NCI-H2081 treated with DMSO at 0.1 percent for 48 hours (cell line): Measurements from ENCODE around the gene CD6.

Experiments
- DNase-seq: peaks from one replicate; lab custom pipeline; 2025; lab: John Stamatoyannopoulos, UW

Gene CD6

DNA sequence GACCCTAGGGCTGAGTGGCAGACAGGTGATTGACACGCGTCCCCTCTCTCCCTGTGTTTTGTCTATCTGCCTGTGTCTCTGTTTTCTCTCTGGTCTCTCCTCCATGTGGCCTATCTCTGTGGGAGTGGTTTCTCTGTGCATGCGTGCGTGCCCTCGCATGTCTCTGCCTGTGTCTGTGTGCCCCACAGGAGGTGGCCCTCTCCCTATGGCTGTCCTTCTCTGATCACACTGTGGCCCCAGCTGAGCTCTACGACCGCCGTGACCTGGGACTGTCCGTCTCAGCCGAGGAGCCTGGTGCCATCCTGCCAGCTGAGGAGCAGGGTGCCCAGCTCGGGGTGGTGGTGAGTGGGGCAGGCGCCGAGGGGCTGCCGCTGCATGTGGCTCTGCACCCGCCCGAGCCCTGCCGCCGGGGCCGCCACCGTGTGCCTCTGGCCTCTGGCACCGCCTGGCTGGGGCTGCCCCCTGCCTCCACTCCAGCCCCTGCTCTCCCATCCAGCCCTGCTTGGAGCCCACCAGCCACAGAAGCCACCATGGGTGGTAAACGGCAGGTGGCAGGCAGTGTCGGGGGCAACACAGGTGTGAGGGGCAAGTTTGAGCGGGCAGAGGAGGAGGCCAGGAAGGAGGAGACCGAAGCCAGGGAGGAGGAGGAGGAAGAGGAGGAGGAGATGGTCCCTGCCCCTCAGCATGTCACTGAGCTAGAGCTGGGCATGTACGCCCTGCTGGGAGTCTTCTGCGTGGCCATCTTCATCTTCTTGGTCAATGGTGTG is 35.6 kb upstream of the CD6 start:
- no peak for DNase-seq

GRCh38 chr11:60936467-60937143 is 34.9 kb upstream of the CD6 start:
- DNase-seq = no peak

- DNase-seq = no peak
Measured at GRCh38 chr11:60937144-60937527, 34.3 kb upstream of the CD6 start.

GRCh38 chr11:60937811-60938210 is 33.7 kb upstream of the CD6 start:
- no peak for DNase-seq

DNA sequence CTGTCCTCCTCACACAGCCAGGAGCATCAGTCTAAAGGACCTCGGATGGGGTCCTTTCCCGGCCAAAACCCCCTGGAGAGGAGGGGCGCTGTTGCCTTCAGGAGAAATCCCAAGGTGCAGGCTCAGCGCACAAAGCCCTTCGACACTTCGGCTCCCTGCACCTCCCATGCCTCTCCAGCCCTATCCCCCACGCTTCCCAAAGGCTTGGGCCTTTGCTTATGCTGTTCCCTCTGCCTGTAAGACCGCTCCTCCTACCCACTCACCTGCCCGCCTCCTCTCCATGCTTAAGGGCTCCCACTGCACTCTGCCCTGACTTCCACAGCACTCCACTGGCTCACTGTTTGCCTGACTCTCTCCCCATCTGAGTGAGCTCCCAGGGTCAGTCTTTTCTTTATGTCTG is 33.0 kb upstream of the CD6 start:
- DNase-seq = no peak

- no peak for DNase-seq
Measured at GRCh38 chr11:60939301-60939700, 32.2 kb upstream of the CD6 start.

DNA sequence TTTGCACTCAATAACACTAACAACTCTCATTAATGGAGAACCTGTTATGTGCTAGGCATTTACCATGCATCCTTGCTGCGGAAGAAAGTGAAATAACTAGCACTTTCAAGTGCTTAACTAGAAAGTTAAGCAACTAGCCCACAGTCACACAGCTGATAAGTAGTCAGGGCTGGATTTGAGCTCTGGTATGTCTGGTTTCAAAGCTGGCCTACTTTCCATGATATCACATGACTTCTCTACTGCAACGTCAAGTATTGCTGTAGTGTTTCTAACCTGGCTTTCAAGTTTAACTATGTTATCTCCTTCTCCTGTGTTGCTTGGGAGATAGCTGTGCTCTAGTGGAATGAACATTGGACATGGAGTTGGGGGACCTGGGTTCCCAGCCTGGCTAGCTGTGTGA is 31.6 kb upstream of the CD6 start:
- no peak for DNase-seq

- no peak for DNase-seq
Measured at GRCh38 chr11:60941371-60942119, 29.9 kb upstream of the CD6 start.

DNA sequence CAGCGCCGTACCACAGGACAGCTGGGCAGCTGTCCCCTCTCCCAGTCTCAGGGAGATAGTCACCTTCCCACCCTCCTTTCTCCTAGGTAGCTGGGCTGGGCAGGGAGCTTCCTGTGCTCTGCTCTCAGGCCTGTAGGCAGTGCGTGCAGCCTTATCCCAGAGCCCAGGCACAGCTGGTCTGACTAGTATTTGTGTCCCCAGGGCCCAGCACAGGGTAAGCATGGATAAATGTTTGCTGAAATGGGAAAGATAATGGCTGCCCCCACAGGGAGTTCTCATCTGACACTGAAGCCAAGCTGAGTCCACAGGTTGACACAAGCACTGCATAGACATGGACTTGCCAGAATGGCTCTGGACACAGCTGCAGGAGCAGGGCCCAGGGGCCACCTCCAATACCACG is 29.3 kb upstream of the CD6 start:
- DNase-seq = no peak

GRCh38 chr11:60942970-60943565 is 28.4 kb upstream of the CD6 start:
- no peak for DNase-seq

DNA sequence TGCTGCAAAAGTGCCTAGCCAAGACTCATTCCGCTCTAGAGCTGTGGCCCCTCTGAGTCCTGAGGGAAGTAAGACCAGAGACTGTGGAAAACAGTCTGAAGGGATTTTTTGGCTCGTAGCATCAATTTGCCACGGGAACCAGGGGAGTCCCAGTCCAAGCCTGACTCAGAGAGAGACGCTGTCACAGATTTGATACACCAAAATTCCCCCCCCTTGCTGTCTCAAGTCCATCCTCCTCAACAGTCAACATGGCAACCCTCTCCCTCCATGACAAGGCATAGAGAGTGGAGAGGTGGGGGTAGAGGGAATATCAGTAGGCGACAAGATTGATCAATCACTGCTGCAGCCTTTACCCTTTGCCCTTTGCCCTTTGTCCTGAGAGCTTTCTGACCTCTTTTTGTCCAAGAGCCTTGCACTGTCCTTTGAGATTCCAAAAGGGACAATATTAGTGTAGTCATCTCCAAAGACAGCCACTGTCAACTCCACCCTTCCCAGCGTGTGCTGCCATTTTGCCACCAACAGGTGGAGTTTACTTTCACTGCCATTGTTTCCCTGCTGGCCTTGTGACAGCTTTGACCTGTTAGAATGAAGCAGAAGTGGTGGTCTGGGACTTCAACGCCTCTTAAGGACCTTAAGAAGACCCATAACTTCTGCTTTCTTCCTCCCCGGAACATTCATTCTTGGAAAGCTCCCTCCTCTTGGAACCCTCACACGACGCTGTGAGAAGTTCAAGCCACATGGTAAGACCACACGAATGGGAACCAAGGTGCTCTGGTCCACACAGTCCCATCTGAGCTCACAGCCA is 26.8 kb upstream of the CD6 start:
- no peak for DNase-seq

- no peak for DNase-seq
Measured at GRCh38 chr11:60945295-60945667, 26.2 kb upstream of the CD6 start.

DNA sequence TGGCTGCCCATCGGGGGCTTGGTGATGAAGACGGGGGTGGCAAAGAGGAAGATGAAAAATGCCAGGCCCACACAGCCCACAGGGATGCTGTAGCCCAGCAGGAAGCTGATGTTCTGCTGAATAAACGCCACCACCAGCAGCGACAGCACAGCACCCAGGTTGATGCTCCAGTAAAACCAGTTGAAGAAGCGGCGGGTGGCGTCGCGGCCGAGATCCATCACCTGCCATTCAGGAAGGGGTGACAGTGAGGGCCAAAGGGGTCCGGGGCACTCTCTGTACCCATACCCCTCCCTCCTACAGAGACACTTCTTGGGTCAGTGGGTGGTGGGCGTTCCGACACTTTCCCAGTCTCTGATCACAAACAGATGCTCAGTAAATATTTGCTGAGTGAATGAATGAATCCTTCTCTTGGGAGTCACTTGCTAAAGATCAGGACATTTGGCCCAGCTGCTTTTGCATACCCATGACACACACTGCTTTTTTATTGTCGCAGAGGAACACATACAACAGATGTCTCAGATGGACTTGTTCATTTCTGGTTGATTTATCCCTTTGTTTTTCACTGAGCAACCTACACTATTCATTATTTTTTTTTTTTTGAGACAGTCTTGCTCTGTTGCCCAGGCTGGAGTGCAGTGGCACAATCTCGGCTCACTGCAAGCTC is 24.7 kb upstream of the CD6 start:
- DNase-seq = no peak

DNA sequence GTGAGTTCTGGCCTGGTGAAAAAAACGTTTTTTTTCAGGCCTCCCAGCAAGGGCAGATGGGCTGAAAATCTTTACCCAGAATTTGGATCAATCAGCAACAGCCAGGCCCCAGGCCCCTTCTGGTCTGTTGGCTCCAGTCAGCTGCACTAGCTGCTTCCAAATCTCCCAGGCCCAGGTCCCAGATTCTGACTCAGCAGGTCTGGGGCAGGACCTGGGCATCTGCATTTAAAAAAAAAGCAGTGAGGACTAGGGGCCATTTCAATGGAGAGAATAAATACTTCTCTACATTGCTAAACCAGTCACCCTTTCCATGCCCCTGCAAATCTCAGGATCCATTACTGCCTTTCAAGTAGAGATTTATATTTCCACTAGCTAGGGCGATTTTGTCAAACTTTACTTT is 23.8 kb upstream of the CD6 start:
- no peak for DNase-seq

DNA sequence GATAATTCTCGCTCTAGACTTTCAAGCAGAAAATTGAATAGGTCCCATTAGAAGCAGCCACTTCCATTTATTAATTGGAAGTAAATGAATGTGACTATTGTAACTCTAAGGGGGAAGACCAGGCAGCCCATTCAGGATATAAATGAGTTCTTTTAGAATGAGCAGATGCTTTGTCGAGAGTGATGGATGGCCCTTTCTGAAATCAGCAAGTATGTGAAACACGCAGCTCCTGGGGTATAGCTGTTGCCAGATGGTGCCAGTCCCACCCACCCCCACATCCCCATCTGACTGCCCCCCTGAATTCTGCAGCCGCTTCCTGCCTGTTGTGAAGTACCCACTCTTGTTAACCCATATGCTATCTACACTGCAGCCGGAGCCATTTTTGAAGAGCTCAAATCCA is 23.2 kb upstream of the CD6 start:
- DNase-seq = no peak

GRCh38 chr11:60950024-60950423 is 21.5 kb upstream of the CD6 start:
- DNase-seq = no peak

GRCh38 chr11:60950933-60951605 is 20.4 kb upstream of the CD6 start:
- no peak for DNase-seq

GRCh38 chr11:60951606-60951903 is 19.9 kb upstream of the CD6 start:
- DNase-seq = no peak

- DNase-seq = no peak
Measured at GRCh38 chr11:60951904-60952741, 19.4 kb upstream of the CD6 start, which contains the start of gene SLC15A3. SLC15A3 (minus strand) TSS chr11:60952176; CDS start chr11:60951551, 625 bp downstream.

- no peak for DNase-seq
Measured at GRCh38 chr11:60952742-60953170, 18.7 kb upstream of the CD6 start.
